Mesenchymal stem cell (in vitro differentiated cells and primary cell): ENCODE measurements around the gene IRAK1.
A peak's percentile ranks its signal among the peaks of the same experiment; 100 is the strongest.

Experiments used
- DNase-seq: peaks from one replicate; pipeline ENCODE4 v3.0.0-alpha.2; 2013
- H2AFZ ChIP-seq: one replicate; pipeline ENCODE4 v1.6.1; 2013; ENCODE audit warnings: low read depth, mild to moderate bottlenecking, control low read depth, inconsistent platforms, low read length, moderate library complexity
- H2AK5ac ChIP-seq: 2 replicates; pipeline ENCODE4 v1.6.1; 2013; ENCODE audit warnings: low read length, moderate library complexity, mild to moderate bottlenecking, inconsistent platforms; ENCODE audit not compliant: severe bottlenecking
- H2BK120ac ChIP-seq: one replicate; pipeline ENCODE4 v1.6.1; 2013; ENCODE audit warnings: low read depth, mild to moderate bottlenecking, inconsistent platforms, low read length, moderate library complexity
- H2BK12ac ChIP-seq, 2 experiments: one replicate each; pipeline ENCODE4 v1.6.1; 2013; ENCODE audit warnings: inconsistent platforms in 2 of 2, low read length in 2 of 2, mild to moderate bottlenecking in 2 of 2, moderate library complexity in 2 of 2, control low read depth in 1 of 2
- H2BK15ac ChIP-seq: one replicate; pipeline ENCODE4 v1.6.1; 2013; ENCODE audit warnings: mild to moderate bottlenecking, low read depth, inconsistent platforms; ENCODE audit not compliant: poor library complexity, severe bottlenecking
- H2BK5ac ChIP-seq: 2 replicates; pipeline ENCODE4 v1.6.1; 2013; ENCODE audit warnings: low read depth, mild to moderate bottlenecking, low read length, control low read depth, inconsistent platforms; ENCODE audit not compliant: poor library complexity, severe bottlenecking
- H3K14ac ChIP-seq, 2 experiments: one replicate each; pipeline ENCODE4 v1.6.1; 2013; ENCODE audit warnings: inconsistent platforms in 2 of 2, low read length in 2 of 2, control low read depth in 1 of 2, mild to moderate bottlenecking in 1 of 2, moderate library complexity in 1 of 2
- H3K18ac ChIP-seq, 2 experiments: one replicate each; pipeline ENCODE4 v1.6.1; 2013; ENCODE audit warnings: inconsistent platforms in 2 of 2, low read length in 2 of 2, control low read depth in 1 of 2, low read depth in 1 of 2, mild to moderate bottlenecking in 1 of 2
- H3K23ac ChIP-seq, 2 experiments: one replicate each; pipeline ENCODE4 v1.6.1; 2013; ENCODE audit warnings: inconsistent platforms in 2 of 2, low read length in 2 of 2, mild to moderate bottlenecking in 2 of 2, moderate library complexity in 2 of 2, control low read depth in 1 of 2
- H3K27ac ChIP-seq: 2 replicates; pipeline ENCODE4 v1.5.1; 2013; ENCODE audit warnings: mild to moderate bottlenecking, moderate library complexity, low read length, control low read depth, inconsistent platforms; ENCODE audit not compliant: poor library complexity, severe bottlenecking
- H3K27me3 ChIP-seq, 2 experiments: 2 replicates each; pipeline versions ENCODE4 v1.6.1 to v1.7.0; 2013; ENCODE audit warnings: low read length in 2 of 2, mild to moderate bottlenecking in 2 of 2, moderate library complexity in 2 of 2, control low read depth in 1 of 2, inconsistent platforms in 1 of 2; ENCODE audit not compliant: control insufficient read depth in 1 of 2, insufficient read depth in 1 of 2
- H3K36me3 ChIP-seq, 2 experiments: 2 replicates each; pipeline versions ENCODE4 v1.6.1 to v1.7.0; 2013; ENCODE audit warnings: low read length in 2 of 2, control low read depth in 1 of 2, inconsistent platforms in 1 of 2, low read depth in 1 of 2, mild to moderate bottlenecking in 1 of 2; ENCODE audit not compliant: insufficient read depth in 2 of 2, control insufficient read depth in 1 of 2
- H3K4ac ChIP-seq, 2 experiments: one replicate each; pipeline ENCODE4 v1.6.1; 2013; ENCODE audit warnings: inconsistent platforms in 2 of 2, low read length in 2 of 2, mild to moderate bottlenecking in 2 of 2, moderate library complexity in 2 of 2, control low read depth in 1 of 2, low read depth in 1 of 2
- H3K4me1 ChIP-seq: 2 replicates; pipeline ENCODE4 v1.6.1; 2013; ENCODE audit warnings: low read depth, low read length, control low read depth; ENCODE audit not compliant: control insufficient read depth, insufficient read depth
- H3K4me2 ChIP-seq: 2 replicates; pipeline ENCODE4 v1.6.1; 2013; ENCODE audit warnings: low read length, mild to moderate bottlenecking, inconsistent platforms; ENCODE audit not compliant: poor library complexity, severe bottlenecking
- H3K4me3 ChIP-seq, 2 experiments: 2 replicates each; pipeline versions ENCODE4 v1.5.1 to v1.7.0; 2013; ENCODE audit warnings: low read length in 2 of 2, mild to moderate bottlenecking in 2 of 2, control low read depth in 1 of 2, low read depth in 1 of 2; ENCODE audit not compliant: insufficient read depth in 1 of 2
- H3K79me1 ChIP-seq: replicated peaks from 2 replicates; pipeline ENCODE4 v1.6.1; 2013; ENCODE audit warnings: mild to moderate bottlenecking, control low read depth, low read length, inconsistent platforms; ENCODE audit not compliant: poor library complexity, severe bottlenecking
- H3K9ac ChIP-seq: 2 replicates; pipeline ENCODE4 v1.7.0; 2013; ENCODE audit warnings: mild to moderate bottlenecking, low read length, moderate library complexity
- H3K9me3 ChIP-seq: 2 replicates; pipeline ENCODE4 v1.7.0; 2013; ENCODE audit warnings: mild to moderate bottlenecking, low read length; ENCODE audit not compliant: control insufficient read depth
- H4K8ac ChIP-seq: one replicate; pipeline ENCODE4 v1.6.1; 2013; ENCODE audit warnings: inconsistent platforms, mild to moderate bottlenecking, low read length, moderate library complexity
- H4K91ac ChIP-seq: one replicate; pipeline ENCODE4 v1.6.1; 2013; ENCODE audit warnings: mild to moderate bottlenecking, low read length, inconsistent platforms
- WGBS: methylation state at CpG from one replicate; pipeline ENCODE4 v1.1.7; 2013; ENCODE audit warnings: mixed read lengths; 5-methylcytosine and 5-hydroxymethylcytosine counted together

The IRAK1 gene

GRCh38 chrX:154017766-154018517 is 1.8 kb downstream of the IRAK1 start:
- Histone ChIP-seq H3K36me3 (peaks cover 34 to 52% of the 10 kb centered on the region in 2 experiments), H3K18ac (no peak overlapping the region), H2BK12ac (no peak overlapping the region), H3K14ac (no peak overlapping the region), H3K4me1 (peaks cover 35% of the 10 kb centered on the region), H3K27ac (no peak overlapping the region), H3K23ac (no peak overlapping the region), H2AK5ac (no peak overlapping the region), H3K9ac (peak overlapping the region; percentile 88), H3K9me3 (no peaks in the 10 kb centered on the region), H2BK15ac (no peak overlapping the region), H2AFZ (no peak overlapping the region), H2BK5ac (no peak overlapping the region), H4K8ac (no peak overlapping the region), H2BK120ac (no peak overlapping the region), H3K4ac (peak overlapping the region in 1 of 2 experiments; percentile 49), H3K27me3 (peaks cover 0 to 10% of the 10 kb centered on the region in 2 experiments), H3K4me2 (peak overlapping the region; percentile 81), H3K4me3 (peak overlapping the region; percentile 30 to 76), H3K79me1 (peaks cover 11% of the 10 kb centered on the region), H4K91ac (peak overlapping the region; percentile 27)
- DNase-seq: no peak
- WGBS: 96% methylated on average over 21 of the region's 26 CpGs

DNA sequence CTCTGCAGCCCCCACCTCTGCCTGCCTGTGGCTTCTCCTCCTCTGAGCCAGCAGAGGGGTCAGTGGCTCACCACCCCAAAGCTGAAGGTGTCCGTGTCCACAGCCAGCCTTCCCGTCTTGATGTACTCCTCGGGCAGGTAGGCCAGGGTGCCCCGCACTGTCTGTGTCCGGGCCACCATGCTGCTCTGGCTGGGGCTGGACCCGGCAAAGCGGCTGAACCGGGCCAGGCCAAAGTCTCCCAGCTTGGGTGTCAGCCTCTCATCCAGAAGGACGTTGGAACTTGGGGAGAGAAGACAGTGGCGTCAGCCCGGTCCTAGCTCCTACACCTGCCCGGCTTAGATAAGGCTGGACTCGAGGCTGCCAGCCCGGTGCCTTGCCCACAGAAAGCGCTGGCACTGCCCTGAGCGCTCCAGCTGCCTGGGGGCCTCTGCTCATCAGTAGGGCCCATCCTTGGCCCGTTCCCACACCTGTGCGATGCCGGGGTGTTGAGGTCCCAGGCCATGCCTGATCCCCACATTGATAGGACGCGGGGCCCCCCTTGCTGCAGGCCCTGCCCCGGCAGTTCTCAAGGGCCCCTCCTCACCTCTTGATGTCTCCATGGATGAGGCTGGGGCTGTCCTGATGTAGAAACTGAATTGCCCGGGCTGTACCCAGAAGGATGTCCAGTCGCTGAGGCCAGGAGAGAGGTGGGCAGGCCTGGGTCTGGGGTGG is 3.2 kb downstream of the IRAK1 start:
- Histone ChIP-seq H3K9me3 (no peaks in the 10 kb centered on the region), H3K9ac (no peak overlapping the region), H3K4me1 (peaks cover 31% of the 10 kb centered on the region), H3K4ac (no peak overlapping the region), H2AFZ (no peak overlapping the region), H2AK5ac (no peak overlapping the region), H2BK15ac (no peak overlapping the region), H2BK5ac (no peak overlapping the region), H3K79me1 (peaks cover 12% of the 10 kb centered on the region), H3K14ac (no peak overlapping the region), H4K91ac (no peak overlapping the region), H4K8ac (no peak overlapping the region), H3K27ac (no peak overlapping the region), H3K18ac (no peak overlapping the region), H3K4me2 (no peak overlapping the region), H3K27me3 (peaks cover 0 to 6% of the 10 kb centered on the region in 2 experiments), H2BK12ac (no peak overlapping the region), H3K23ac (no peak overlapping the region), H3K36me3 (peaks cover 45 to 62% of the 10 kb centered on the region in 2 experiments), H3K4me3 (no peak overlapping the region), H2BK120ac (no peak overlapping the region)
- 93% methylated on average over 17 of the region's 24 CpGs for WGBS
- DNase-seq: no peak

DNA sequence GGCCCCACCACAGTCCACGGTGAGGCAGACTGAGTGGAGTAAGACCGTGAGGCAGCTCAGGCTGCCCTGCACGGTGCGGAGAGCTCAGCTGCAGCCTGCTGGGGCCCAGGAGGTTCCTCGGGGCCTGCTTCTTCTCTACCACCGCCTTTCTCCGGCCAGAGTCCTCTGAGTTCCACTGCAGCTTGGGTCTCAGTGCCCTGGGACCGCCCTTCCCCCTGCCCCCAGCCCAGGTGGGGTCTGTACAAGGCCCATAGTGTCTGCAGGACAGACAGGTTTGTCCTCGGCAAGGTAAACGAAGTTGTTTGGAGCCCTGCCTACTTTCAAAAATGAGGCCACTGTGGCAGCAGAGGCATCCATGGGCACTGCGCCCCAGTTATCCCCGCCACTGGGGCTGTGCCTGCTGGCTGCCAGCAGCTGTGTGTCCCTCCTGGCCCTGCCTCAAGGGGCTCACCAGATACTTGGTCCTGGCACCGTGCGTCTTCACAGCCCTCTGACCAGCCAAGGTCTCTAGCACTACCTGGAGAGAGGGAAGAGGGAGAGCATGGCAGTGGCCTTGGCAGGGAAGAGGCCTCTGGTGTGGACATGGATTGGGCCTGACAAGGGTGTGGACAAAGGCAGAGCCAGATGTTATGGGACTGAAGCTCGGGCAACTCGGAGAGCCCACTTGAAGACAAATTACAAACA is 4.0 kb downstream of the IRAK1 start:
- Histone ChIP-seq H4K8ac (no peak overlapping the region), H3K27me3 (peaks cover 0 to 5% of the 10 kb centered on the region in 2 experiments), H3K79me1 (peaks cover 14% of the 10 kb centered on the region), H3K9ac (no peak overlapping the region), H3K27ac (no peak overlapping the region), H2BK15ac (no peak overlapping the region), H3K4me1 (peaks cover 24% of the 10 kb centered on the region), H3K36me3 (peaks cover 53 to 70% of the 10 kb centered on the region in 2 experiments), H3K9me3 (no peaks in the 10 kb centered on the region), H2BK120ac (no peak overlapping the region), H3K4me3 (no peak overlapping the region), H2AFZ (no peak overlapping the region), H3K23ac (no peak overlapping the region), H3K18ac (peak overlapping the region in 1 of 2 experiments; percentile 2), H2AK5ac (no peak overlapping the region), H2BK12ac (no peak overlapping the region), H3K4me2 (no peak overlapping the region), H3K4ac (no peak overlapping the region), H2BK5ac (no peak overlapping the region), H4K91ac (no peak overlapping the region), H3K14ac (no peak overlapping the region)
- DNase-seq: no peak
- WGBS: 94% methylated on average over 14 of the region's 16 CpGs
